Measurements from ENCODE around the gene LRPPRC. TPM values are rescaled to one million over a fixed set of nuclear protein-coding genes. Genes with fewer than 3 reads are reported as not detected.

The LRPPRC gene
- polyA plus RNA-seq, 1 experiment: 86.9 TPM

- H3K27ac ChIP-seq (ENCODE audit: low read depth, low read length): no peak overlapping the region
These were observed 110.6 kb downstream of the LRPPRC start for GRCh38 chr2:43885132-43885632.

DNA sequence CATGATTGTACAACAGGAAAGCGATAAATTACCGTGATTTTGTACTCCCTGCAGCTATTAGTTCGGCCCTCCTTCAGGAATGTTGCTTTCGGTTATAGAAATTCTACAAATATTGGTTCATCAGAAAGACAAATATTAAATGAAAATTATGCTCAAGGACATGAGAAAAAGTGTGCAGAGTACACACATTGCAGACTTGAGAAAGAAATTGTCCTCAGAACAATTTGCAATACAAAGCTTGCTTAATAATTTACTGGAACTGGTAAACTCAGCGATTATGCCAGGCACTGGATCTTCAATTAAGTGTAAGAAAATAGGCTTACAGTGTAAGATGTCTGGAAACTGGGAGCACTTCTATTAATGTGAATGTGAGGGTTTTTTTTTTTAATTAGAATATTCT lies 111.1 kb downstream of the LRPPRC start:
- Histone ChIP-seq H3K27ac (ENCODE audit: low read depth, low read length) (no peak overlapping the region), H3K9me3 (ENCODE audit: control insufficient read depth, insufficient read depth, low read length) (no peaks in the 10 kb centered on the region), H3K4me3 (ENCODE audit: low read depth, low read length) (no peak overlapping the region), H3K27me3 (ENCODE audit: control insufficient read depth, insufficient read depth, low read length) (no peaks in the 10 kb centered on the region)
- TF ChIP-seq, protein P1, sequence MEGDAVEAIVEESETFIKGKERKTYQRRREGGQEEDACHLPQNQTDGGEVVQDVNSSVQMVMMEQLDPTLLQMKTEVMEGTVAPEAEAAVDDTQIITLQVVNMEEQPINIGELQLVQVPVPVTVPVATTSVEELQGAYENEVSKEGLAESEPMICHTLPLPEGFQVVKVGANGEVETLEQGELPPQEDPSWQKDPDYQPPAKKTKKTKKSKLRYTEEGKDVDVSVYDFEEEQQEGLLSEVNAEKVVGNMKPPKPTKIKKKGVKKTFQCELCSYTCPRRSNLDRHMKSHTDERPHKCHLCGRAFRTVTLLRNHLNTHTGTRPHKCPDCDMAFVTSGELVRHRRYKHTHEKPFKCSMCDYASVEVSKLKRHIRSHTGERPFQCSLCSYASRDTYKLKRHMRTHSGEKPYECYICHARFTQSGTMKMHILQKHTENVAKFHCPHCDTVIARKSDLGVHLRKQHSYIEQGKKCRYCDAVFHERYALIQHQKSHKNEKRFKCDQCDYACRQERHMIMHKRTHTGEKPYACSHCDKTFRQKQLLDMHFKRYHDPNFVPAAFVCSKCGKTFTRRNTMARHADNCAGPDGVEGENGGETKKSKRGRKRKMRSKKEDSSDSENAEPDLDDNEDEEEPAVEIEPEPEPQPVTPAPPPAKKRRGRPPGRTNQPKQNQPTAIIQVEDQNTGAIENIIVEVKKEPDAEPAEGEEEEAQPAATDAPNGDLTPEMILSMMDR (IDR thresholded peaks at IDR 0.05; ENCODE audit: low read depth, low read length): no peak
- POLR2A ChIA-PET: no interaction called here
- CTCF ChIA-PET: interaction anchor here (0.9 kb wide), 1 partner anchor 56 kb away, joined by 3 read pairs; no protein-coding TSS in a partner anchor
- no peak for DNase-seq (ENCODE audit: low read depth, low spot score)

More at GRCh38 chr2:43885132-43885632, 110.6 kb downstream of the LRPPRC start:
- no peak for DNase-seq (ENCODE audit: low read depth, low spot score)
- POLR2A ChIA-PET: no interaction called here
- TF ChIP-seq, protein P1 (IDR thresholded peaks at IDR 0.05; ENCODE audit: low read depth, low read length): no peak
- Histone ChIP-seq H3K27me3 (ENCODE audit: control insufficient read depth, insufficient read depth, low read length) (no peaks in the 10 kb centered on the region), H3K9me3 (ENCODE audit: control insufficient read depth, insufficient read depth, low read length) (no peaks in the 10 kb centered on the region), H3K4me3 (ENCODE audit: low read depth, low read length) (no peak overlapping the region)
- CTCF ChIA-PET: no interaction called here

DNA sequence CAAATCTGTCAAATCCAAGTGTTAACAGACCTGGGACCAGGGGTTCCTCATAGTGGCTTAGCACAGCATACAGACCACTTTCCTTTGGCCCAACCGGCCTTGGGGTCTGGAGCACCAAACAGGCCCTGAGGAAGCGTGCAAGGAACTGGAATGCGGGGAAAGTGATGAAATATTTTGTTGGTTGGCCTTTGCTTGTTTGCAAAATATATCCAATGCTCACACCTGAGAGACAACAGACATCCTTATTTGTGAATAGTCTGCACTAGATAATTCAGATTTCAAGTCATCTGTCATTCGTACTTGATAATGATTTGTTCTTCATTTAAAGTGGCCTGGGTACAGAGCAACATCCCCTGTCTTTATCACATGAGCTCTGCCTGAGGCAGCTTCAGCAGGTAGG lies 113.5 kb downstream of the LRPPRC start:
- ChIA-PET CTCF (interaction anchor here (2.0 kb wide), 1 partner anchor 22 kb away, joined by 6 read pairs; no protein-coding TSS in a partner anchor), POLR2A (interaction anchor here (0.6 to 0.7 kb wide), 2 partner anchors 20 to 22 kb away, joined by 3 to 8 read pairs; no protein-coding TSS in a partner anchor)
- H3K27me3 ChIP-seq (ENCODE audit: control insufficient read depth, insufficient read depth, low read length): peaks cover 2% of the 10 kb centered on the region
- H3K4me3 ChIP-seq (ENCODE audit: low read depth, low read length): no peak overlapping the region
- TF ChIP-seq, protein P1 (IDR thresholded peaks at IDR 0.05; ENCODE audit: low read depth, low read length): no peak
- no peak overlapping the region for H3K27ac ChIP-seq (ENCODE audit: low read depth, low read length)
- no peaks in the 10 kb centered on the region for H3K9me3 ChIP-seq (ENCODE audit: control insufficient read depth, insufficient read depth, low read length)
- DNase-seq (ENCODE audit: low read depth, low spot score): no peak

DNA sequence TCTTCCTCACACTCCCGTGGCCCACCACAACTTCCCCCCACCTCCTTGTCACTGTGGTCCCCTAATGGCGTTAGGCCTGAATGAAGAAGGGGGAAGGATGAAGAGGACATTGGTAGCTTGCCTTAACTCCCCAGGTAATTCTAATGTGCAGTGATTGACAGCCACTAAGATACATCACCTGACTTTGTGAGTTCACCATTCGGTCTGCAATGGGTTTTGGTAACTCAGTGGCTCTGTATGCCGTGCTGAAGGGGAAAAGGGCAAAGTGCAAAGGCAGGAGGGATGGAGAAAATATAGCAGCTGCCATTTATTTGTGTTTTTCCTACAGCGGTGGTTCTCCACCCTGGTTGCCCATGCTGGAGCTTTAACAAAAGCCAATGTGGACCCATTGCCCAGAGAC lies 114.8 kb downstream of the LRPPRC start:
- ChIA-PET CTCF (no interaction called here), POLR2A (interaction anchor here (0.6 kb wide), 1 partner anchor 149 kb away, joined by 3 read pairs; no protein-coding TSS in a partner anchor)
- Histone ChIP-seq H3K27me3 (ENCODE audit: control insufficient read depth, insufficient read depth, low read length) (peaks cover 2% of the 10 kb centered on the region), H3K27ac (ENCODE audit: low read depth, low read length) (no peak overlapping the region), H3K9me3 (ENCODE audit: control insufficient read depth, insufficient read depth, low read length) (no peaks in the 10 kb centered on the region), H3K4me3 (ENCODE audit: low read depth, low read length) (no peak overlapping the region)
- TF ChIP-seq, protein P1 (IDR thresholded peaks at IDR 0.05; ENCODE audit: low read depth, low read length): no peak
- no peak for DNase-seq (ENCODE audit: low read depth, low spot score)

DNA sequence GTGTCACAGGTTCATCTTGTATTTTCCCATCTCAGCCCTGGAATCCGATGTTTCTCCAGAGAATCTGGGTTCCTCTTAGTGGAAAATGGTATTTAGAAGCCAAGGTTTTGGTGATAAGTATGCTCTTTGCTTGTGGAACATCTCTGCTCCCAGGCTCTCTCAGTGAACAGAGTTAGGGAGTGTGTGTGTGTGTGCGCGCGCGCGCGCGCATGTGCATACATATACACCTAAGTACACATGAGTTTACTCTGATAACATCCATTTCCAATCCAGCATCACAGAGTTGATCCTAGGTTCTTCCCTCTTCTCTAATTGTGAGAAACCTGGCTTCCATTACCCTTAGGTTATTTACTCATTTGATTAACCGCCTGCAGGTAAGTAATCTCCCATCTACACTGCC lies 115.3 kb downstream of the LRPPRC start:
- Histone ChIP-seq H3K9me3 (ENCODE audit: control insufficient read depth, insufficient read depth, low read length) (no peaks in the 10 kb centered on the region), H3K27ac (ENCODE audit: low read depth, low read length) (no peak overlapping the region), H3K4me3 (ENCODE audit: low read depth, low read length) (no peak overlapping the region), H3K27me3 (ENCODE audit: control insufficient read depth, insufficient read depth, low read length) (peaks cover 5% of the 10 kb centered on the region)
- DNase-seq (ENCODE audit: low read depth, low spot score): no peak
- TF ChIP-seq, protein P1 (IDR thresholded peaks at IDR 0.05; ENCODE audit: low read depth, low read length): no peak
- ChIA-PET CTCF (no interaction called here), POLR2A (interaction anchor here (0.6 kb wide), 1 partner anchor 148 kb away, joined by 3 read pairs; no protein-coding TSS in a partner anchor)
